Posterior cingulate gyrus (tissue), 11 donors: ENCODE results near the gene LSM3.
A peak's percentile ranks its signal among the peaks of the same experiment; 100 is the strongest.

Experiments
- DNase-seq, 10 donors: peaks; one replicate each; pipeline versions ENCODE4 v3.0.0 to v3.0.0-alpha.2; 2020 to 2021; ENCODE audit warnings: mixed read lengths in 3 of 10
- intact Hi-C: fragments of 100-400 bp; cut with DNase I; formaldehyde crosslinking; loops from one replicate; pipeline ENCODE4 v1.15.1; 2023

The LSM3 gene

GRCh38 chr3:14235003-14235911 is 56.6 kb downstream of the LSM3 start:
- intact Hi-C loops: no loop called here
- no peak for DNase-seq

DNA sequence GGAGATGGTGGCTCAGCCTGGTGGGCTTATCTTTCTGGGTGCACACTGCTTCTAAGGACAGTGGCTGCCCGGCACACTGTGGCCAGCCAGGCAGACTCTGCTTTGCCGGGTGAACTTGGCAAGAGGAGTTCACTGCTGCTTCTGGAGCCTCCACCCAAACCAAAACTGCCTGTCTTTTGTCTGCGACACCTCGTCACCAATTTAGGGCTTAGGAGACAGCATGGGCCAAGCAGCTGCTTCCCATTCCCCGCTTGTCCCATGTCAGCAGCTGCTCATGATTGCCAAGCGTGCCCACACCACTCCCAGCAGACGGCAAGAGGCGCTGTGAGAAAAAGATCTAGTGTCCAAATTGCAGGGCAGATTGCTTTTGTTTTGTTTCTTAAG is 57.3 kb downstream of the LSM3 start:
- DNase-seq: peak in 1 of 10 donors; percentile 53
- intact Hi-C loops: no loop called here

- intact Hi-C loops: no loop called here
- no peak for DNase-seq
These were observed 58.3 kb downstream of the LSM3 start for GRCh38 chr3:14236902-14237301.

DNA sequence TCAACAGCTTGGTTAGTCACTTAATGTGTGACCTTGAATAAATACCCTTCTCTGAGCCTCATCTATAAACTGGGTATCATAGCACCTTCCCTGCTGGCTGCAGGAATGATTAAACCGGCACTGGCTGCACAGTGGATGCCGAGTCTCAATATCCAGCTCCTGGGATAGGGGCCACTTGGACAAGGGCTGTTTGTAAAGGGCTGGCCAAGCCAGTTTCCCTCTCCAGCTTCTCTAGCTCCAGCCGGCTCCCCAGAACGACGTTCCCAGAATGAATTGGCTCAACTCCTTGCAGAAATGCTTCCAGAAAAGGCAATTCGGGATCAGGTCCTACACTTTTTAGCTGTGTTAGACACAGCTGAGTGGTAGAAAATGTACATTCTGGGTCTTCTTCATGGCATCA is 58.8 kb downstream of the LSM3 start:
- peak in 1 of 10 donors; percentile 41 for DNase-seq
- intact Hi-C loops: no loop called here

DNA sequence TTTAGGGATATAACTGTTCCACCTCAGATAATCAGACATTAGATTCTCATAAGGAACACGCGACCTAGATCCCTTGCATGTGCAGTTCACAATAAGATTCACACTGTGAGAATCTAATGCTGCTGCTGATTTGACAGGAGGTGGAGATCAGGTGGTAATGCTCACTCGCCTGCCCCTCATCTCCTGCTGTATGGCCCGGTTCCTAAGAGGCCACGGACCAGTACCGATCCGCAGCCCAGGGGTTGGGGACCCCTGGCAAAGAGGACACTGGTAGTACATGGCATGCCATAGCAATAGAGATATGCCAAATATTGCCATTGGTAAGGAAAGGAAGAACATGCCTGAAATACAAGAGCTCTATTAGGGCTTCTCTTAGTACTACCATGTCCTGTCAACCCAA is 59.7 kb downstream of the LSM3 start:
- no peak for DNase-seq
- intact Hi-C loops: no loop called here

DNA sequence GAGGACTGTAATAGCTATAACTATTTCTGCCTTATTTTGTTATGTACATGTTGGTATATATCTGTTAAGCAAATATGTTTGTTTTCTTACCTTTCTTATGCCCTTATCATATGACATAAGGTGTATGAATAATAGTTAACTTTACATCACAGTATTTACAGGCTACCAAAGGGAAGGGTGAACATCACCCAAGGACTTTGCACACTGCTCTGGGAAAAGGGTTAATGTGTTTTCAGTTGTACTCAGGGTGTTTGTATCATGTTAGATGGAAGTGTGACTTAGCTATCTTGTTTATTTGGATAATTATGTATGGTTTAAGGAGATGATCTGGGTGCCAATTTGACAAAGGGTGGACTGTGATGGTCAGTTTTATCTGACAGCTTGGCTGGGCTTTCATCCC is 60.3 kb downstream of the LSM3 start:
- no peak for DNase-seq
- intact Hi-C loops: no loop called here

- intact Hi-C loops: no loop called here
- no peak for DNase-seq
These were observed 61.3 kb downstream of the LSM3 start for GRCh38 chr3:14239940-14240339.

GRCh38 chr3:14240366-14240765 is 61.7 kb downstream of the LSM3 start:
- intact Hi-C loops: no loop called here
- no peak for DNase-seq

GRCh38 chr3:14241716-14242115 is 63.1 kb downstream of the LSM3 start:
- DNase-seq: peak in 1 of 10 donors; percentile 10
- intact Hi-C loops: no loop called here

DNA sequence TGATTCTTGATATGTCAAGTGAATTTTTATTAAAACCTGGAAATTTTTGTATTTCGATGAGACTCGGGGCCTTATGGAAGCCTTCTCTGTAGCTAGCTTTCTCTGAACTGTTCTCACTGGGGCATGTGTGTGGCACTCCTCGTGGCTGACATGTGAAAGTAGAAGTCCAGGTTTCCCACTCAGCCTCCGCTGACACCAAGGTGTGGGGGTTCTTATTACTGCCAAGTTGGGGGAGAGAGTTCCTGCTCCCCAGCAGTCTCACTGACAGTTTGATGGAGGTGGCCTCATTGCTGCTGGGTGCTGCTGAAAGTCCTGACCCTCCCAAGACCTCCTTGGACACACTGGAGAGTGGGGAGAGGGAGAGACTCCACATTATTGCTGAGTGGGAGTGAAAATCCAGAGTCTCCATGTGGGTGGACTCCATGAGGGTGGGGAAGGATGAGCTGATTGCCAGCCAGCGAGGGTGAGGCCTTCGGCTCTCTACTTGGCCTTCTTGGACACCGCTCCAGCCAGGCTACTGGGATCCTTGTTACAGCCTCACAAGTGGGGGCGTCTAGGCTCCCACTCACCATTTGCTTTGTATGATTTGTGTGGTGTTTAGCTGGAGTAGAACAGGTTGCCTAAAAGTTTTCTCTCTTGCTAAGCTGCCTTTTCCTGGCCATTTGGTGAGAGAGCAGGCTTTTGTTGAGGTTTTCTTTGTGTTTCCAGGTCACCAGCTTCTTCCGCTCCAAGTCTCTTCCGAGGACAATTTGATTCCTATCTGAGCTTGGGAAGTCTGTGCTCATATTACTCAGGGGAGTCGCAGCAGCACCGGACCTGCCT is 64.1 kb downstream of the LSM3 start:
- intact Hi-C loops: no loop called here
- peak in 1 of 10 donors; percentile 21 for DNase-seq

DNA sequence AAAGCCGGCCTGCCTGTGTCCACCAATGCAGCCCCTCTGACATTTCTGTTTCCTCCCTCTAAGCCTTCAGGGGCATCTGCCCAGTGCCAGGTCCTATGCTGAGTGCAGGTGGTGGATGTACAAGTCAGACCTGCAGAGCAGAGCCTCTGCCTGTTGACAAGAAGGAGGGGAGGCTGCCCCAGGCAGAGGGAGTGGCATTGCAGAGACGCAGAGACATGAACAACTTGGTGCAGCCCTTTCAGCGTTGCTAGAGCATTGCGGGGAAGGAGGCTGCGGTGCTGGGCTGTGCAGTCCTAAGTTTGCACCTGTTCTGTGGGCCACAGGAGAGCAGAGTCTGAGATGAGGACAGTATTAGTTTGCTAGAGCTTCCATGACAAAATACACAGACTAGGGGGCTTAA is 65.2 kb downstream of the LSM3 start:
- peak in 1 of 10 donors; percentile 56 for DNase-seq
- intact Hi-C loops: no loop called here

- intact Hi-C loops: no loop called here
- DNase-seq: no peak
These were observed 66.1 kb downstream of the LSM3 start for GRCh38 chr3:14244521-14245247.

- intact Hi-C loops: no loop called here
- no peak for DNase-seq
These were observed 66.6 kb downstream of the LSM3 start for GRCh38 chr3:14245248-14245639.

- DNase-seq: no peak
- intact Hi-C loops: no loop called here
These were observed 67.2 kb downstream of the LSM3 start for GRCh38 chr3:14245822-14246221.

DNA sequence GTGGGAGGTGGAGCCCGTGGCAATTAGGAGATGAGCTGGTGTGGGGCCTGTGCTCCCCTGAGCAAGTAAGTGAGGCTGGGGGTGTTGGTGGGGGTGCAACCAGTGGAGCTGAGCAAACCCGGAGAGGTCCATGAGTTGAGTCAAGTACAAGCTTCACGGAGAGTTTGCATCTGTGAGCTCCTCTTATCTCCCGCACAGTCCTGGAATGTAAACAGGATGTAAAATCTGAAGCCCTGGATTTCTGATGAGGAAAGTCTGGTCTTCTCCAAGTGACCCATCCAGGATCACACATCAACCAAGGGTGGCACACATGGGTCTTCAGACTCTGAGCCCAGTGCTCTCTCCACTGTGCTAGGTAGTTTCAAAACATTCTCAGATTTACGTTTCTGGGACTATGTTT is 67.8 kb downstream of the LSM3 start:
- DNase-seq: no peak
- intact Hi-C loops: no loop called here

- intact Hi-C loops: no loop called here
- DNase-seq: no peak
These were observed 69.8 kb downstream of the LSM3 start for GRCh38 chr3:14248477-14248848.

DNA sequence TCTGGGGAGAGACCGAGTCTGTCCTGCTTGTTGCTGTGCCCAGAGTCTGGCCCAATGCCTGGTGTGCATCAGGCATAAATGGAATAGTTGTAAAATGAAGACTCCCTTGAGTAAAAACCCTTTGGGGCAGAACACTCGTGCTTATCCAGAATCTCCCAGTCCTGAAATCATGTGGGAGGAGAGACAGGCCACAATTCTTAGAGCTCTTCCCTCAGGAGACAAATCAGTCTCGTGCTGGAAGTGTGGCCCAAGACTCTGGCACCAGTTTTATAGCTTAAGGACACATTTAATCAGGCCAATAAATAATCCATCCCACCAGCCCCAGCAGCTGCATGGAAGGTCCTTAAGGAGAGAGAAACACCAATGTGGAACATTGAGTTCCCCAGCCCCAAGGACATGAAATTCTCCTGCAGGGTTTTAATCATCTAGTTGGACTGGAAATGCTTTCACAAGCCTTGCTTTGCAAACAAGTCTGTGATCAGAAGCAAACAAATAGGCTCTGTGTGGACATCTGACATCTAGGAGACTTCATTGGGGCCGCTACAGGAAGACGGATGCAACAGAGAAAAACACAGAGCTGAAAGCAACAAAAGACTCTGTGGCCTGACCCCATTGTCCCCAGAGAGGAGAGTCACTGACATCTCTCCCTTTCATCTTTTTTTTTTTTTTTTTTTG is 70.4 kb downstream of the LSM3 start:
- intact Hi-C loops: no loop called here
- DNase-seq: peak in 4 of 10 donors; percentile 11 to 53 (median 40)
